HG02759 (cell line): Measurements from ENCODE around the gene NPFF.
"Not testable (repeated sequence)": the region's sequence is repeated elsewhere in the genome, so short reads cannot be mapped to it uniquely, and the experiment has no call there.

Source experiments
- ATAC-seq: cut with Tn5 transposase; IDR thresholded peaks from one replicate; pipeline ENCODE4 v1.9.1; 2021; ENCODE audit warnings: mild to moderate bottlenecking, moderate library complexity; ENCODE audit not compliant: unreplicated experiment

NPFF gene, protein sequence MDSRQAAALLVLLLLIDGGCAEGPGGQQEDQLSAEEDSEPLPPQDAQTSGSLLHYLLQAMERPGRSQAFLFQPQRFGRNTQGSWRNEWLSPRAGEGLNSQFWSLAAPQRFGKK

DNA sequence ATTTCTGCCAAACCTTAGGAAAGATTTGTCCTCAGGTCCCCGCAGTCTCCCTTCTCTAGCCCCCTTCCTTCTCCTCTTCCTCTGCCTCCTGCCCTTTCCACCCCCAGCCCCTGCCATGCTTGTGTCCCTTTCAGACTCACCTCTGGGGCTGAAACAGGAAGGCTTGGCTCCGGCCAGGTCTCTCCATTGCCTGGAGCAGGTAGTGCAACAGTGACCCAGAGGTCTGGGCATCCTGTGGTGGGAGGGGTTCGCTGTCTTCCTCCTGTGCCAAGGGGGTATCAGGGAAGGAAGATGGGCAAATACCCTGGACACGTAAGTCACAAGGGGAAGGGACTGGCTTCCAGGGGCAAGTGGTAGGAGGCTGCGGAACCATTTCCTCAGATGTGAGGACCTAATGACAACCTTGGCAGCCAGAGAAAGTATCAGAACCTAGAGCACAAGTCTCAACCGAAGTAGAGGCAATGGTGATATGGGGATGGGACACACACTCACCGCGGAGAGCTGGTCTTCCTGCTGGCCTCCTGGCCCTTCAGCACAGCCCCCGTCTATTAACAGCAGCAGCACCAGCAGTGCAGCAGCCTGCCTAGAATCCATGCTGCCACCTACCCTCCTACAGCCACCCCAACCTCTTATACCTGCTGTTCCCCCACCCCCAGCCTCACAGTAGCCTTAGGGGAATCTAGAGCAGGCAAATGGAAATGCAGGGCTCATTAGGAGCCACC lies at the start of gene NPFF:
Gene NPFF (minus strand): TSS at position 604 of the 722 bp plus-strand sequence. CDS start 10 bp downstream, at position 594.
- ATAC-seq, result no peak

DNA sequence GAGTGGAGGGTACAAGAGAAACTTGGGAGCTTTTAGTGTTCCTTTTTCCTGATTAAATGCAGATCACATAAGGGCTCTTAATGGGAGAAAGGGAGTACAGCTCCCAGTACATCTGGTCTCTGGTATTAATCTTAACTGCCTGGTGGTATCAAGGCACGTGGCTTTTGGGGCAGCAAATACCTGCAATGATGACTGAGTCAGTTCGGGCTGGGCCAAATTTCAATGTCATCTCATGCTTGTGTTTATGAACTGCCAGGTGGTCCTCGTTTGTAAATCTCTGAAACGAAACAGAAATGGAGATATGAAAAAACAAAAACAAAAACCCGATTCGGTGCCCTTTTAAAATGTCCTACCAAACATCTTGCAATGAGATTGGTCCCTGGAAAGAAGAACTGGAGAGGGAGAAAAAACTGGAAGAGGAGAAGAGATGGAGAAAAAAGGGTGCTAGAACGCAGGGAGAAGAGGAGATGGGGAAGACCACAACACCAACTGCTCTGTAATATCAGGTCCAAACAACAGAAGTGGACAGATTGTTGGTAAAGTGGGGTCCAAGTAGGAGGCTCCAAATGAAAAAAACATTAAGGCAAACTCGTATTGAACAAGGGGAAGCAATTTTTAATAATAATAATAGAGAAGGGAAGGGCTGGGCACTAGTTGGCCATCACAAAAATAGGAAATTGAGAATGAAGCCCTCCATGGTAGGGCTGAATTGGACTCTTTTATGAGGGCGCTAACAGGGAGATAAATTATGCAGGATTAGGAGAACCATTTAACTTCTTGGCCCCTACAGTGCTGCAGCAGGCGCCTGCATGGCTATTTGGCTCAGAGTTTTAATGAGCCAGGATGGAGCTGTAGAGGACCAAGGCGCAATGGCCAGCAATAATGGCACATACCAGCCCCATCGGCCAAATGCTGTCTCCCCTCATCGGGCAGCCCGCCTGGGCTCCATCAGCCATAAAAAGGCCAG lies 45.4 kb upstream of the NPFF start:
- ATAC-seq, result no peak

DNA sequence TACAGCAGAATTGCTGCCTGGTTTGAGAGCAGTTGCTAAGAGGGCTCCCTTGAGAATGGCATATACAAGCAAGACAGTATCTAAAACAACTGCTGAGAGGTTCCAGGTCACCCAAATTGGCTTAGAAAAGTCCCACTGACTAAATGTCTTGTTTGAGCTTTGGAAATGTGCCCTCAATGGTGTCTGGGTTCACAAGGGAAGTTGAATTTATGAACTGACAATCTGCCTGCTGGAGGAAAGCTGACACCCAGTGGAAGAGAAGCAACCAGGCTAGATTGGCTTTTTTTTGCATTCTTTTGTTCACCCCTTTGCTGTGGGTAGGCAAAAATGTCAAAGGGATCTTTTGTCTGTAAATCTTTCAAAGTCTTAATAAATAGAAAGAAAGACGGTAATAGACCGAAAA lies 44.6 kb upstream of the NPFF start:
- ATAC-seq, result no peak

DNA sequence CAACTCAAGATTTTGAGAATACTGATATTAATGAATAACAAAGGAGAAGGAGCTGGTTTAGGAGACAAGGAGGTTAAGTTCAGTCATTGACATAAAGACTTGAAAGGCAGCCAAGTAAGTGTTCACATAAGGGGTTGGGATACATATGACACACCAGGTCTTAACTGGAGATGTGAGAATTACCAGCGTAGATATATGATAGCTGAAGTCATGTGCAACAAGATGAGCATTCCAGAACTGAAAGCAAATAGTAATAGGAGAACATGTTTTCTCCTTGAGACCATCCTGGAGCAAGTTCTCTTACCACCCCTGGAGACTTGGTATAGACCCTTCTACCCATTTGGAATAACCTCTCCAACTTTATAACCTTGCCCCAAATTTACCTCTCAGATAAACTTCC lies 43.3 kb upstream of the NPFF start:
- no peak for ATAC-seq

DNA sequence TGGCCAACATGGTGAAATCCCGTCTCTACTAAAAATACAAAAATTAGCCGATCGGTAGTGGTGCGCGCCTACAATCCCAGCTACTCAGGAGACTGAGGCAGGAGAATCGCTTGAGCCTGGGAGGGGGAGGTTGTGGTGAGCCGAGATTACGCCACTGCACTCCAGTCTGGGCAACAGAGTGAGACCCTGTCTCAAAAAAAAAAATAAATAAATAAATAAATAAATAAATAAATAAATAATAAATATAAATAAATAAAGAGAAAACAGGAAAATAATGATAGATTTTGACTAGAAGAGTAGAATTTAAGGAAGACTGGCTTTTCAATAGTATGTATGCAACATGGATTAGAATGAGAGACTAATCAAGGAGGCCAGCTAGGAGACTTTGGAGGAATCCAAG lies 42.8 kb upstream of the NPFF start:
- ATAC-seq, result not testable (repeated sequence)

DNA sequence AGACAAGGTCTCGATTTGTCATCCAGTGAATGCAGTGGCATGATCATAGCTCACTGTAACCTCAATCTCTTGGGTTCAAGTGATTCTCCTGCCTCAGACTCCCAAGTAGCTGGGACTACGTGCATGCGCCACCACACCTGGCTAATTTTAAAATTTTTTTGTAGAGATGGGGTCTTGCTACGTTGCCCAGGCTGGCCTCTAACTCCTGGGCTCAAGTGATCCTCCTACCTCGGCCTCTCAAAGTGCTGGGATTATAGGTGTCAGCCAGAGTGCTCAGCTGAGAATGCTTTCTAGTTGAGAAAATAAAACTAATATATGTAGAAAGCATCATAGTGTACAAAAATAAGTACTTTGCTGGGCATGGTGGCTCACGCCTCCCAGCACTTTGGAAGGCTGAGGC lies 41.1 kb upstream of the NPFF start:
- not testable (repeated sequence) for ATAC-seq

DNA sequence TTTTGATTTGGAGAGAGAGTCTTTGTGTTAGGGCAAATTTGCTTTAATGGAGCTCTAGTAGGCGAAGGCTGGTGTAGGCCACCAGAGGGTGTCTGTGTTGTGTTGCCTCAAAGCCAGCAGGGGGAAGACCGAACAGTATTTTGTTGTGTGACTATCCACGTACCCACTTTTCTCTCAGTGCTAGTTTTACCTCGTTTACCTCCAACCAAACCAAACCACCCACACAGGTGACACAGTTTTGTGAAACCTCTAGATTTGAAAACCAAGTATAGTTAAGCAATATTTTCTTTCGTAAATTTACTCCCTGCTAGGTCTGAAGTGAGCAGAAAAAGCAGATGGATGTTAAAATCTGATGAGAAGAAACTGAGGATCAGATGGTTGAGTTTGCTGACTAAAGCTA lies 36.3 kb upstream of the NPFF start:
- ATAC-seq, result peak; percentile 71

DNA sequence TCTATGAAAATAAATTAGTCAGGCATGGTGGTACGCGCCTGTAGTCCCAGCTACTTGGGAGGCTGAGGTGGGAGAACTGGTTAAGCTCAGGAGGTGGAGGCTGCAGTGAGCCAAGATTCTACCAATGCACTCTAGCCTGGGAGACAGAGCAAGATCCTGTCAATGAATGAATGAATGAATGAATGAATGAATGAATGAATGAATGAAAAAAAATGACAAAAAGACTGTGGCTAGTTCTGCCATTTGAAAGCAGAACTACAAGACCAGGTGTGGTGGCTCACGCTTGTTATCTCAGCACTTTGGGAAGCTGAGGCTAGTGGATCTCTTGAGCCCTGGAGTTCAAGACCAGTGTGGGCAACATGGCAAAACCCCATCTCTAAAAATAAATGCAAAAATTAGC lies 32.2 kb upstream of the NPFF start:
- ATAC-seq, result no peak

DNA sequence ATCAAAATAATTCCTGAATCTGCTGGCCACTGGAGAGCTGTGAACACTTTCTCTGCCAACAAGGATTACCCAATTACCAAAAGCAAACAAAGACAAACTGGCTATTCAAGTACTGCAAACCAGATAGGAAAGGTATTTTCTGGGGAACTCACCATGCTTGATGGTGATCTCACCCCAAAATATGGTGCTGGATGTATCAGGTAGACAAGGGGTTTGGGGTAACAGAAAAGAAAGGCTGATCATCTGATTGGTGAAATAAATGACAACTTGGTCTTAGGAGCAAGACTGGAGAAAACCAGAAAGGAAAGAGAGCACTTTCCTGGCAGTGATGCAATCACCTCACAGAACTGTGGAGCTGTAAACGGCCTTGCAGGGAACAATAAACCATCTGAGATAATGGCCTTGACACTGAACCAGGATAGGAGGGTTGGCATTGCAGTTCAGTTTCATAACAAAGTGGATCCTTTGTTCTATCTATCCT lies 31.0 kb upstream of the NPFF start:
- no peak for ATAC-seq

DNA sequence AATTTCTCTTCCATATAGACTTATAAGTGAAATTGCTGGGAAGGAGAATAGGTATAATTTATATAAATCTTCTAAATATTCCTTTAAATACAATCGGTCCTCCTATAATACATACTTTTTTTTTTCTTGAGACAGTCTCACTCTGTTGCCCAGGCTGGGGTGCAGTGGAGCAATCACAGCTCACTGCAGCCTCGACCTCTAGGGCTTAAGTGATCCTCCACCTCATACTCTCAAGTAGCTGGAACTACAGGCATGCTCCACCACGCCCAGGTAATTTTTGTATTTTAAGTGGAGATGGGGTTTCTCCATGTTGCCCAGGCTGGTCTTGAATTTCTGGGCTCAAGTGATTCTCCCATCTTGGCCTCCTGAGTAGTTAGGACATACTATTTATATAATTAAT lies 29.7 kb upstream of the NPFF start:
- ATAC-seq, result no peak

DNA sequence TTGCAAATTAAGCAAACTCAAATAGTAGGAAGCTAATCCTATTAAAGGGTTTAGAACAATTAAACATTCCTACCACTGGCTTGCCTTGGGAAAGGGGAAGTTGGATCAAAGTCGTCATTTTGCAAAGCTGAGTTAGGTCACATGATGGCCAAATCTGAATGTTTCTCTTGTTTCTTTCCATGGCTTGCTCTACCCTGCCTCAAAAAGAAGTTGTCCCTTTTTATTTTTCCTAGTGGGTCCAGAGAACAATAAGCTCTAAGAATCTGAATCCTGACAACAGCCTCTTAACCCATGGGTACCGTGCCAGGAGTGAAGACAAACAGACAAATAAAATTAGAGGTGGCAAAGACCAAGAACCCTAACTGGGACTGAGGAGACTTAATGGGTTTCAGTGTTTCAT lies 26.2 kb upstream of the NPFF start:
- no peak for ATAC-seq

DNA sequence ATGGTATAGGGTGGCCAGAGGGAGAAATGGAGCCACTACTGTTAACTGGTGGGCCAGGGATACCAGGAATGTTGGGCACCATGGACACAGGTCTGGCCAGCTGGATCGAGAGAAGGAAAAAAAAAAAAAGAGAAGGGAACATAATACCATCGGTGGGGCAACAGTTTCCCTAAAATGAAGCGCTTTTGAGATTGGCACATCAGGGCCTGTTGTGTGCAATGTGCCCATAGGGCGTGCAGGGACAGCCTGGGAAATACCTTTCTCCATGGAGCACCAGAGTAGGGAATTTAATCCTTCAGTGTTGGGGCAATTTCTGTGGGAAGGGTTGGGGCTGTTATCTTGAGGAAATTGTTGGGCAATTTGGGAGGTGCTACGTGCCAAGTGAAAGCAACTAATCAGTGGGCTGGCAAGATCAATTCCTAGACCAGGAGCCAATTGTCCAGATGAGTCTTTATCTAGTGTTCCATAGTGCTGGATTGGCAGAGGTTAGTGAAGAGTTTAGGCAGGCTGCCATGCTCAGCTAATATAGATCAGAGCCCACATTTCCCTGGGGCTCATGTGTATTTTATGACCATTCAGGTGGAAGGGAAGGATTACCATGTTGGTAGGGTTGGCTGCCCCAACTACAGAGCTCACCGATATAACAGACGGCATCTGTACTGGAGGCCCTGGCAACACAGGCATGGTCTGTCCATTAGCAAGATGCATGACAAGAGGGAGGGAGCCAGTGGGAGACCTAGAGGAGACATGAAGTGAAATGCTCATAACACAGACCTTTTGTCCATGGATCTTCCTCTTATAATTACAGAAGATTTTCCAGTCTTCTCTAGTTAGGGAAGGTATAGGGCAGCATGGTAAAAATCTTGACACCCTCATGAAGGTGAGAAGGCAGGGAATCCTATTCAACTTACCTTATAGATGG lies 25.5 kb upstream of the NPFF start:
- ATAC-seq, result no peak

DNA sequence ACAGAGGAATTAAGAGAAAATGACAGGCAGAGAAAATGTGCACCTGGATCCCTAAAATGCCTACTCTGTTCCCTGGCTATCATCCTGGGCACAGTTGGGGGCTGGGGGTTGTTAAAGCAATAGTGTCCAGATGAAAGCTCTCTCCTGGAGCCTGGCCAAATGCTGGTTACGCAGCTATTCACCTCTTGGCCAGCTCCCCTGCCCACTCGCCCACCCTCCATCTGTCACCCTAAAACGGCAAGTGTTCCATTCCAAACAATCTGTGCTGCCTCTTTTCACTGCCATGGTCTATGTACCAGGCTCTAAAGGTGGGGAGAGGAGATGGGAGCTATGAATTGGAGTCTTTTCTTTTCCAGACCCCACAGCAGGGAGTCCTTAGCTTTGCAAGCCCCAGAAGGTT lies 24.7 kb upstream of the NPFF start:
- no peak for ATAC-seq

DNA sequence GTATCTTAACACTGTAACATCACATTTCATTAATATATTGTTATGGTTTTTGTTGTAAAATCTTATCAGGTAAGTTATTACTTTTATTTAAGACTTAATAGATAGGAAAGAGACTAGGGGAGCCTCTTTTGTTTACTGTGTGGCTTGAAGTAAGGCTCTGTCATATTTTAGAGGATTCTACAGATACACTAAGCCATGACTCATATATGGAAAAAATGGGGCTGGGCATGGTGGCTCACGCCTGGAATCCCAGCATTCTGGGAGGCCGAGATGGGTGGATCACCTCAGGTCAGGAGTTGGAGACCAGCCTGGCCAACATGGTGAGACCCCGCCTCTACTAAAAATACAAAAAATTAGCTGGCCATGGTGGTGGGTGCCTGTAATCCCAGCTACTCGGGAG lies 23.6 kb upstream of the NPFF start:
- ATAC-seq, result no peak

DNA sequence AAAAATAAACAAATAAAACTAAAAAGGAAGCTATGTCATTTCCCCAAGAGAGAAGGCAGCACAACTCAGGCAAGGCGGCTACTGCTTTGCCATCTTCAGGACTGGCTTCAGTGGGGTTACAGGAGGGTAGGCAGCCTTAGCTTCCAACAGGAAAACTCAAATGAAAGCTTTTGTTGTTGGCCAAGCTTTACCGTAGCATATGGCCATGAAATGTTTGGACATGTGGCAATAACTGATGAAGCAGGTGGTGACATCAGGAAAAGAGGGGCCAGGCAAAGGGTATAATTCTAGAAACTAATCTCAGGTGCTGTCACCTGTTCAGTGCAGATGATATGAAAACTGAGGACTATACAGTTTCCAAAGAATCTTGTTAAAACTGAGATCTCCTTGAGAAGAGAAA lies 22.8 kb upstream of the NPFF start:
- no peak for ATAC-seq

DNA sequence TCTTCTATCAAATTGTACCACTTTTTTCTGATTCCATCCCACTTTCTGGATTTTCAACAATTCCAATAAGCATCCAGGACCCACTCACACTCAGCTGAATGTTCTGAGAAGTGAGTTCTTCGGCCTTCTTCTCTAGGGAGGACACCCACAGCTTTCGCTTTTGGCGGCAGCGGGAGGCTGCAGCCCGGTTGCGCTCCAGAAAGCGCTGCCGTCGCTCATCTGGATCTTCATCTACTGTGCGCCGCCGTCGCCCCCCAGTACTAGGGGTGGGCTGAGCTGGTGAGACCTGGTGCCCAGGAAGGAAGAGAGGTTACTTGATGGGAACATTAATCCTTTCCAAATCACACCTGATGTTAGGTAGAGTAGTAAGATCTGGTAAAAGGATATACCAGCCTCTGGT lies 17.2 kb upstream of the NPFF start:
- no peak for ATAC-seq

DNA sequence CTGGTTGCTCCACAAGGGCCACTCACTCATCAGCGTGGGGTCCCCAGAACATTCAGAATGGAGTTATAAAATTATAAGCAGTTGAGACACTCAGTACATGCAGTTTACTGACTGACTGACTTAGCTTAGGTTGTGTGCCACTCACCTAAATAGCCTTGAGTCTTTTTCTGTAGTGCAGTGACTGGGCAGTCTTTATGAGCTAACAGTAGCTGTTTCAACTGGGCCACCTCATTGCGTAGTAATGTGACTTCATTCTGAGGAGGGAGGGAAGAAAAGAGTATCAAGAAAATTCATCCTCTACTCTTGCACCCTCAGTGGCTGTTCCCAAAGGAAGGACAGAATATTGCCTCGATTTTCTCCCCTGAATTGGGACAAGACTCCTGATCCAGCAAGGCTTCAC lies 15.8 kb upstream of the NPFF start:
- ATAC-seq, result no peak

DNA sequence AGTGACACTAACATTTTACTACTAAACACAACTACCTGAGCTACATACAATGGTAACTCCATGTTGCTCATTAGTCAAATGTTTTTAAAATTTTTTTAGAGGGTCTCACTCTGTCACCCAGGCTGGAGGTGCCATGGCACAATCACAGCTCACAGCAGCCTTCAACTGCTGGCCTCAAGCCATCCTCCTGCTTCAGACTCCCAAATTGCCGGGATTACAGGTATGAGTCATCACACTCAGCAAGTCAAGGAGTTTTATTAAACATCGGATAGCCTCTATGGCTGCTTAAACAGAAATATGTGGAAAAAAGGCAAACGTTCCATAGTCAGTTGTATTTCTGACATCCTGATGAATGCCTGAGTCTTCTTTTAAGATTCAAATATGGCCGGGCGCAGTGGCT lies 11.1 kb upstream of the NPFF start:
- no peak for ATAC-seq

DNA sequence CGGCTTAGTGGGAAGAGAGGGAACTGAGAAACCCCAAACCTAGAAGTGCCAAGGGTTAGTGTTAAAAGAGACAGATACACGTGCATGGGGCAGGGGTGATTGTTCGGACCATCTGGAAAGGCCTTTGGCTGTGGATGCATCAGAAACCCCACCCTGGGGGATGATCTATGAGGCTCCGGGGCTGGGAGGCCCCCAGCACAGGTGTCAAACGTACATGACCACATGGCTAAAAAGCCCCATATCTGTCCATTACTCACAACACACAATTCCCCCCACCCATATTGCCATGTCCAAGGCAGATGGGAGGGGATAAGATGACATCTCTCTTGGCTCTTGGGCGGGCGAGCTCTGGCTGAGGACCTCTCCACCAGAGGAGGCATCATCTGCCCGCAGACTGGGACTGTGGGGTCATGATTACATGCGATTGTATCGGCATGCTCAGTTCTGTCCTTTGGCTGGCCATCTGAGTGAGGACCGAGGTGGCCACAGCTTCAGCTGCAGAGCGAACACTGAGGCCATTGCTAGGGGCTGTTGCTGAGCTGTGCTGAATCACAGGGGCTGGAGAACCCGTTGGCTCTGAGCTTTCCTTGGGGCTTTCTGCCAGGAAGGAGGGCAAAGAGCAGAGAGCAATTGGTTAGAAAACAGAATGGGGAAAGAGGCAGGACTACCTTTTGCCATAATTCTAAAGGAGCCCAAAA lies 9.6 kb upstream of the NPFF start:
- no peak for ATAC-seq

DNA sequence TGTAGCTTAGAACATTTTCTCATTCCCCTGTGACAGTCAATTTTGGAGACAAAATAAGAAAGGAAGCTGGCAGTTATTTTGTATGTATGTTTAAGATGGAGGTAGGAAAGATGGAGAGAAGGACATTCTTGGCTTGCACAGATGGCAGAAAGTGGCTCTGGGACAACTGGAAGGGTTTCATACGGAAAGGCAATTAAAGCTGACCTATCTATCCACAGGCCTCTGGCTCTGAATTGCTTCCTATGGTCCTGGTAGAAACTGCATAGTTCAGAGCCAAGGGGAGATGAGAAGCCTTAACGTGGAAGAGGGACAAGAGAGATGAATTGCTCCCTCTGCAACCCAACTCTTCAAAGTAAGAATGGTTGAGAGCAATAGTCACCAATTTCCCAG lies 8.0 kb upstream of the NPFF start:
- ATAC-seq, result no peak
